ENCODE data around the gene ABCB1. TPM values are rescaled to one million over a fixed set of nuclear protein-coding genes. Genes with fewer than 3 reads are reported as not detected.

Gene ABCB1
- total and polyA plus RNA-seq, 2 of the 8 experiments (the other 6 are each of a cell fraction or from before 2014, with no cell fraction given) = 0.51 to 1.2 TPM

DNA sequence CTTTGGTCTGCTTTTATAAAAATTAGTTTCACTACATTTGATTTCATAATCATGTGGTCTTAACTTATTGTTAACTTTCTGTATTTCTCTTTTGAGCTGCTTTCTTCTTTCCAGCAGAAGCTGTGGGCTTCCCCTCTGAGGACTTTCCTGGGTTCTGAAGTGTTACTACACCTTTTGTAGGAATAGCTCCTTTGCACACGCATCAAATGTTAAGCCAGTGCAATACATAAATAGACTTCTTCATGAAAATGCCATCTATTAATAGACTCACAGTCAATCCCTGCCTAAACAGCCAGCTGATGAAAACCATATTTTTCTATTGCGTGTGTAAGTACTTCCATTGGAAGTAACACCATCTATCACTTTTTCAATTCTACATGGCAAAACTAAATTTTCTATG is 126.7 kb downstream of the ABCB1 start:
- no peak overlapping the region; a peak in 1 of 4 replicates for H3K4me2 ChIP-seq (ENCODE audit: insufficient read depth in 1 of 2, low read depth in 2 of 2, low read length in 2 of 2)
- POLR2A ChIA-PET (ENCODE audit: partially characterized antibody) = interaction anchor here (1.2 kb wide), 1 partner anchor 9 kb away, joined by 5 read pairs; no protein-coding TSS in a partner anchor

More for the DNA sequence above, 126.7 kb downstream of the ABCB1 start:
- peaks cover 5 to 29% (median 21%) of the 10 kb centered on the region in 4 experiments for H3K27me3 ChIP-seq (replicated peaks in 1 of 4; ENCODE audit: control insufficient read depth in 3 of 4, extremely low read depth in 1 of 4, insufficient read depth in 3 of 4, low read length in 3 of 4)
- no peak overlapping the region for H3K23ac ChIP-seq (ENCODE audit: insufficient read length)
- H3K56ac ChIP-seq (replicated peaks; ENCODE audit: insufficient read length, low read depth, low read length) = no peak overlapping the region
- no peaks in the 10 kb centered on the region for H3K79me2 ChIP-seq (ENCODE audit: control insufficient read depth in 1 of 2, insufficient read depth in 2 of 2, low read length in 2 of 2)
- H3K23me2 ChIP-seq (ENCODE audit: low read depth, low read length) = peaks cover 5% of the 10 kb centered on the region; the same call in 1 of the 2 replicates
- no peak overlapping the region for H2AK5ac ChIP-seq (ENCODE audit: low read depth, low read length)
- H2AFZ ChIP-seq (ENCODE audit: low read length) = no peak overlapping the region
- H3K36me3 ChIP-seq (ENCODE audit: control insufficient read depth in 2 of 4, insufficient read depth in 4 of 4, low read length in 3 of 4) = no peaks in the 10 kb centered on the region
- FAIRE-seq (no peak), DNase-seq (ENCODE audit: low read depth in 1 of 2, low spot score in 2 of 2) (no peak)
- TF ChIP-seq NANOG (IDR thresholded peaks at IDR 0.05; ENCODE audit: insufficient read depth, low read depth, low read length, poor library complexity, severe bottlenecking) = no peak
- no peak for TF ChIP-seq POU5F1 (IDR thresholded peaks at IDR 0.05; ENCODE audit: low read depth, low read length)
- TF ChIP-seq SP4 (IDR thresholded peaks at IDR 0.05; ENCODE audit: low read length) = no peak
- TF ChIP-seq CBX5 (IDR thresholded peaks at IDR 0.05; ENCODE audit: low read depth, low read length) = no peak
- no peak for TF ChIP-seq KDM4A (IDR thresholded peaks at IDR 0.05; ENCODE audit: low read depth, low read length, severe bottlenecking)
- TF ChIP-seq KDM1A (IDR thresholded peaks at IDR 0.05; ENCODE audit: borderline replicate concordance, low read length) = no peak
- no peak for TF ChIP-seq HDAC6 (IDR thresholded peaks at IDR 0.05; ENCODE audit: low read depth, low read length)
- no peak overlapping the region for H3K27ac ChIP-seq (ENCODE audit: low read depth, low read length)
- no peaks in the 10 kb centered on the region; a peak in 1 of 4 replicates for H3K9me3 ChIP-seq (ENCODE audit: insufficient read depth in 2 of 2, low read depth in 1 of 2, low read length in 1 of 2)
- H4K5ac ChIP-seq (ENCODE audit: insufficient read length, low read depth, low read length) = no peak overlapping the region
- H2BK5ac ChIP-seq (ENCODE audit: low read depth, low read length) = no peak overlapping the region
- no peak overlapping the region for H4K8ac ChIP-seq (ENCODE audit: extremely low read depth, insufficient read depth, low read length)
- H2BK15ac ChIP-seq (ENCODE audit: low read length) = no peak overlapping the region
- H3K18ac ChIP-seq (ENCODE audit: extremely low read depth, low read length) = no peak overlapping the region
- no peak overlapping the region for H3K9ac ChIP-seq (replicated peaks in 1 of 4; ENCODE audit: extremely low read depth in 1 of 4, low read depth in 3 of 4, low read length in 3 of 4)
- H2BK20ac ChIP-seq (ENCODE audit: low read length) = no peak overlapping the region
- no peak overlapping the region for H3K14ac ChIP-seq (ENCODE audit: insufficient read length)
- peak overlapping the region; percentile 41 for H2BK120ac ChIP-seq (replicated peaks; ENCODE audit: low read depth, low read length)
- H2BK12ac ChIP-seq (ENCODE audit: low read depth, low read length) = no peak overlapping the region
- no peaks in the 10 kb centered on the region for H3K79me1 ChIP-seq (ENCODE audit: low read depth, low read length)
- peaks cover 5 to 13% (median 9%) of the 10 kb centered on the region in 4 experiments; a peak in 6 of 7 replicates for H3K4me1 ChIP-seq (replicated peaks in 1 of 4; ENCODE audit: control insufficient read depth in 3 of 4, insufficient read depth in 4 of 4, low read length in 3 of 4)
- H3K4ac ChIP-seq (replicated peaks; ENCODE audit: insufficient read length, low read depth, low read length) = no peak overlapping the region
- H4K20me1 ChIP-seq (replicated peaks in 1 of 2; ENCODE audit: control insufficient read depth in 1 of 2, insufficient read depth in 2 of 2, low read length in 2 of 2) = no peaks in the 10 kb centered on the region
- H4K91ac ChIP-seq (replicated peaks; ENCODE audit: insufficient read length, low read length) = no peak overlapping the region
- H3K4me3 ChIP-seq (ENCODE audit: extremely low read depth in 1 of 4, insufficient read depth in 2 of 4, low read depth in 3 of 4, low read length in 4 of 4) = no peak overlapping the region
- 85% methylated on average over 2 of the region's 2 CpGs; no CpG with 5 or more reads in 1 of the 2 experiments for WGBS, 2 experiments (ENCODE audit: extremely low coverage in 1 of 2, insufficient coverage in 1 of 2, insufficient read length in 1 of 2, insufficient replicate concordance in 2 of 2, low coverage in 1 of 2, low lambda C conversion rate in 2 of 2, missing lambda C conversion rate in 1 of 2)
- CTCF ChIA-PET (ENCODE audit: partially characterized antibody) = interaction anchor here (1.3 to 1.6 kb wide), 2 partner anchors 10 to 32 kb away, joined by 3 to 4 read pairs; no protein-coding TSS in a partner anchor
